Suprapubic skin (tissue), 3 donors: Measurements from ENCODE around the gene IL23R.

Experiments
- CTCF ChIP-seq, 2 donors: fragments of 200-600 bp in 1 of 2; fragments of 450-650 bp in 1 of 2; sonication (generic) in 1 of 2; IDR thresholded peaks; one replicate each; pipeline ENCODE4 v1.5.1; 2016 to 2019; ENCODE audit warnings: antibody characterized with exemption in 2 of 2, mild to moderate bottlenecking in 1 of 2, moderate library complexity in 1 of 2
- POLR2A ChIP-seq, 2 donors: fragments of 450-650 bp; IDR thresholded peaks; one replicate each; pipeline ENCODE4 v1.6.1; 2017; ENCODE audit warnings: antibody characterized with exemption in 2 of 2, mild to moderate bottlenecking in 2 of 2, moderate library complexity in 2 of 2

GRCh38 chr1:67281244-67281643, 115.0 kb downstream of the IL23R start:
- TF ChIP-seq CTCF (IDR thresholded peaks at IDR 0.05), result no peak
- TF ChIP-seq POLR2A (IDR thresholded peaks at IDR 0.05), result no peak
